Fibroblast of lung (primary cell): ENCODE measurements around the gene KLK3.

Source experiments
- EZH2 ChIP-seq: IDR thresholded peaks from 2 replicates; pipeline ENCODE4 v1.5.1; 2012; ENCODE audit warnings: low read length, control low read depth, mild to moderate bottlenecking; ENCODE audit errors: missing control alignments
- TF ChIP-seq, protein P1 (sequence below), 2 donors: IDR thresholded peaks in 1 of 2; conservative IDR thresholded peaks in 1 of 2; 1 replicate in 1 of 2; 2 replicates in 1 of 2; pipeline ENCODE4 v1.5.1; 2011 to 2012; ENCODE audit warnings: low read length in 2 of 2, control low read depth in 1 of 2, inconsistent platforms in 1 of 2, low read depth in 1 of 2, mild to moderate bottlenecking in 1 of 2

DNA sequence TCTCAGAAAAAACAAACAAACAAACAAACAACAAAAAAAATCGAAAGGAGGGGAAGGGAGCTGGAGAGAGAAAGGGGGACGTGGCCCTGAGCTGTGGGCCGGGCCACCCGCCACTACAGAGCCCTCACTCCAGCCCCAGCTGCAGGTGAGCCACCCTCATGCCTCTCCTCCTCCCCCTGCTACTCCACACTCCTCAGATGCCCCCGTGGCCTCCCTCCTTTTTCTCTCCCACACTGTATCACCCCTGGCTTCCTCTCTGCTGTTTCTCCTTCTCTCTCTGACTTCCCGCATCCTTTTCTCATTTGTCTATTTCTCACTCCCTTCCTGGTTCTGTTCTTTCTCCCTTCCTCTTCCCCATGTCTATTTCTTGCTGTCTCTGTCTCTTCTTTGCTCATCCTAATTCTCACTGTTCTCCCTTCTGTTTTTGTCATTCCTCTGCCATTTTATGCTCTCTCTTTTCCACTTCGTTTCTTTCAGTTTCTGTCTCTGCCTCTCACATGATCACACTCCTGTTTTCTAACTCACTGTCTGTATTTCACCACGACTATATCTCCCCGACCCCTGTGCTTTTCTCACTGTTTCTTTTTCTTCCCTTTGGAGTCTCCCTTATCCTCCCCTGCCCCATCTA is 21.2 kb downstream of the KLK3 start:
- TF ChIP-seq, protein P1, sequence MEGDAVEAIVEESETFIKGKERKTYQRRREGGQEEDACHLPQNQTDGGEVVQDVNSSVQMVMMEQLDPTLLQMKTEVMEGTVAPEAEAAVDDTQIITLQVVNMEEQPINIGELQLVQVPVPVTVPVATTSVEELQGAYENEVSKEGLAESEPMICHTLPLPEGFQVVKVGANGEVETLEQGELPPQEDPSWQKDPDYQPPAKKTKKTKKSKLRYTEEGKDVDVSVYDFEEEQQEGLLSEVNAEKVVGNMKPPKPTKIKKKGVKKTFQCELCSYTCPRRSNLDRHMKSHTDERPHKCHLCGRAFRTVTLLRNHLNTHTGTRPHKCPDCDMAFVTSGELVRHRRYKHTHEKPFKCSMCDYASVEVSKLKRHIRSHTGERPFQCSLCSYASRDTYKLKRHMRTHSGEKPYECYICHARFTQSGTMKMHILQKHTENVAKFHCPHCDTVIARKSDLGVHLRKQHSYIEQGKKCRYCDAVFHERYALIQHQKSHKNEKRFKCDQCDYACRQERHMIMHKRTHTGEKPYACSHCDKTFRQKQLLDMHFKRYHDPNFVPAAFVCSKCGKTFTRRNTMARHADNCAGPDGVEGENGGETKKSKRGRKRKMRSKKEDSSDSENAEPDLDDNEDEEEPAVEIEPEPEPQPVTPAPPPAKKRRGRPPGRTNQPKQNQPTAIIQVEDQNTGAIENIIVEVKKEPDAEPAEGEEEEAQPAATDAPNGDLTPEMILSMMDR (conservative IDR thresholded peaks at IDR 0.05 in 1 of 2, IDR thresholded peaks at IDR 0.05 in 1 of 2; ENCODE audit: low read depth in 1 of 2, low read length in 2 of 2): no peak
- TF ChIP-seq EZH2: no peak
